Measurements from ENCODE around the gene SASH1. TPM values are rescaled to one million over a fixed set of nuclear protein-coding genes. Genes with fewer than 3 reads are reported as not detected.

Gene SASH1
- total and polyA plus RNA-seq, 8 donors: 5.8 to 82.6 (median 16.3) TPM

- intact Hi-C loops (cut with DNase I; ENCODE audit: low total_unique reads): no loop called here
- no peak for TF ChIP-seq CTCF (IDR thresholded peaks at IDR 0.05)
- H3K9me3 ChIP-seq: no peaks in the 10 kb centered on the region
- no peaks in the 10 kb centered on the region for H3K36me3 ChIP-seq
- H3K4me3 ChIP-seq: no peak overlapping the region
- H3K27ac ChIP-seq: no peak overlapping the region
- H3K4me1 ChIP-seq: peaks cover 0 to 15% (median 8%) of the 10 kb centered on the region in 4 donors
- no peak for DNase-seq
- WGBS, 5 donors: 88 to 94% (median 91%) methylated on average over 11 of the region's 11 CpGs
- no peaks in the 10 kb centered on the region for H3K27me3 ChIP-seq
These were observed 17.1 kb upstream of the SASH1 start for GRCh38 chr6:148325316-148326068.

- intact Hi-C loops (cut with DNase I; ENCODE audit: low total_unique reads): no loop called here
- no peaks in the 10 kb centered on the region for H3K27me3 ChIP-seq
- no peak for DNase-seq
- H3K36me3 ChIP-seq: no peaks in the 10 kb centered on the region
- TF ChIP-seq EP300 (IDR thresholded peaks at IDR 0.05): no peak
- H3K9me3 ChIP-seq: no peaks in the 10 kb centered on the region
- no peak overlapping the region for H3K4me3 ChIP-seq
- peaks cover 0 to 16% (median 8%) of the 10 kb centered on the region in 4 donors for H3K4me1 ChIP-seq
- H3K27ac ChIP-seq: peak overlapping the region in 1 of 5 donors; percentile 16
These were observed 13.6 kb upstream of the SASH1 start for GRCh38 chr6:148328876-148329555.

- no peaks in the 10 kb centered on the region for H3K27me3 ChIP-seq
- no peak for DNase-seq
- H3K27ac ChIP-seq: peak overlapping the region in 2 of 5 donors; percentile 16 to 32
- WGBS, 5 donors: 65 to 81% (median 78%) methylated on average over 7 of the region's 7 CpGs
- TF ChIP-seq CTCF (IDR thresholded peaks at IDR 0.05) (no peak), POLR2A (IDR thresholded peaks at IDR 0.05) (no peak), POLR2AphosphoS5 (IDR thresholded peaks at IDR 0.05) (no peak), EP300 (IDR thresholded peaks at IDR 0.05) (no peak)
- H3K4me1 ChIP-seq: peaks cover 0 to 16% (median 8%) of the 10 kb centered on the region in 4 donors
- H3K9me3 ChIP-seq: no peaks in the 10 kb centered on the region
- no peaks in the 10 kb centered on the region for H3K36me3 ChIP-seq
- no peak overlapping the region for H3K4me3 ChIP-seq
- intact Hi-C loops (cut with DNase I; ENCODE audit: low total_unique reads): no loop called here
These were observed 12.8 kb upstream of the SASH1 start for GRCh38 chr6:148329596-148330381.

- intact Hi-C loops (cut with DNase I; ENCODE audit: low total_unique reads): no loop called here
- TF ChIP-seq POLR2A (IDR thresholded peaks at IDR 0.05) (no peak), EP300 (IDR thresholded peaks at IDR 0.05) (no peak), POLR2AphosphoS5 (IDR thresholded peaks at IDR 0.05) (no peak), CTCF (IDR thresholded peaks at IDR 0.05) (no peak)
- no peaks in the 10 kb centered on the region for H3K9me3 ChIP-seq
- H3K27ac ChIP-seq: no peak overlapping the region
- DNase-seq: no peak
- H3K4me1 ChIP-seq: peaks cover 0 to 16% (median 8%) of the 10 kb centered on the region in 4 donors
- H3K27me3 ChIP-seq: no peaks in the 10 kb centered on the region
- no peak overlapping the region for H3K4me3 ChIP-seq
- H3K36me3 ChIP-seq: no peaks in the 10 kb centered on the region
- 85 to 94% (median 86%) methylated on average over 1 of the region's 1 CpG for WGBS, 5 donors
These were observed 10.6 kb upstream of the SASH1 start for GRCh38 chr6:148332088-148332487.
